NCI-H2081 (cell line): ENCODE data around the gene SPIC.
A peak's percentile ranks its signal among the peaks of the same experiment; 100 is the strongest.
"Not testable (repeated sequence)": the region's sequence is repeated elsewhere in the genome, so short reads cannot be mapped to it uniquely, and the experiment has no call there.

Source experiments
- DNase-seq, 2 experiments: peaks; one replicate each; lab custom pipeline; 2025; lab: John Stamatoyannopoulos, UW

The SPIC gene

DNA sequence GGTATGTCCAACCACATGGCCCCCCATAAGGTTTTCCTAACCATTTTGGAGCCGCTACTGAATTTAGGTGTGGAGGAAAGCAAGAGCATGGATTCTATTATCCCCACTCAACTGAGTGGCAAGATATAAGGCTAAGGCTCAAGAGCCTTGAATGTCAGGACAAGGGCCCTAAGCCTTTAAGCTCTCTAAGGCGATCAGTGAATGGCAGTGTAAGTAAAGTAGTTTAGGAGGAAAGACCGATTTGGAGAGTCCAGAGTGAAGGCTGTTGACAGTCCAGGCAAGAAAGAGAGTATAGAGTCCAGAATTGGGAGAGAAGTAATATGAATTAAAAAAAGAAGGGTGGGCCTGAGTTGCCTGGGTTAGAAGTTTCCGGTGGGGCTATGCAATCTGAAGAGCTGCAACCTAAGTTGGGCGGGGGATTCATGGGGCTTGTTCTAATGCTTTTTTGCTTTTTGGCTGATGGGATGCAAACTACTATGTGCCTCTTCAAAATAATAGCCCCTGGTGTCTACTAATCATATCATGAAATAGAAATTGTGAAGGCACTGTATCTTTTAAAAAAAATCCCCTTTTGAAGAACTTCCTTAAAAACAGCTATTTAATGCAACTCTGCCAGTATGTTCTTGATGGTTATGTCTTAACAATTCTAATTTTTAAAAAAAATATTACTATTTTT is at the start of gene SPIC:
Gene SPIC, plus strand, starts transcription at position 626 of the 676 bp plus-strand sequence. CDS start 1,569 bp downstream, outside the sequence.
- DNase-seq = no peak

DNA sequence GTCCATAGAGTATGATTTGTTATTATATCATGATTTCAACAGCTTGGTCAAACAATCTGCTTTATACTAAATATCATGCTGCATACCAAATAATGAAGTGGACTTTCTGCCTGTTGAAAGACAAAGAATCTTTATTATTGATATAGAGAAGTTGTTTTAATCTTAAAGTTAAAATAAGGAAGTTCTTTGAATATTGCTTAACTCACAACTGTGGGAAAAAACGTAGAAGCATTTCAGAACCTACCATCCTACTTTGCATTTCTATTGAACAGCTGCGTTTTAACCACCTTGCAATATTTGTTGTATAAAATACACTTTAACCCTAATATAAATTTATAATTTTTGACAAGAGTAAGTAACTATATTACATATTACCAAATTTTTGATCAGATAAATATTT is 44.7 kb upstream of the SPIC start:
- DNase-seq = no peak

DNA sequence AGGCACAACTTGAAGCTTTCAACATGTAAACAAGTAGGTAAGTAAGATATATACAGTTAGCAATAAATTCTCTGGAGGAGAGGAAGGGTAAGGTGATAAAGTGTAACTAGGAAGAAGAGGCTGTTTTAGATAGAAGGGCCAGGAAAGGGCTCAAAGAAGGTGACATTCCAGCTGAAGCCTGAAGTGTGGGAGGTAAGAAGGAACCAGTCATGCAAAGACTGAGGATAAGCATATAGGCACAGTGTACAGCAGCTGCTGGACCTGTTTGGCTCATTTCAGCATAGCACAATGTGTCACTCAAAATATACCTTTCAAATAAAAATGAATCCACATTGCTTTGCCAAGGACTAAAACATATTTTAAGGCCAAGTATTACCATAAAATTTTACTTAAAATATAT is 39.0 kb upstream of the SPIC start:
- DNase-seq = no peak

DNA sequence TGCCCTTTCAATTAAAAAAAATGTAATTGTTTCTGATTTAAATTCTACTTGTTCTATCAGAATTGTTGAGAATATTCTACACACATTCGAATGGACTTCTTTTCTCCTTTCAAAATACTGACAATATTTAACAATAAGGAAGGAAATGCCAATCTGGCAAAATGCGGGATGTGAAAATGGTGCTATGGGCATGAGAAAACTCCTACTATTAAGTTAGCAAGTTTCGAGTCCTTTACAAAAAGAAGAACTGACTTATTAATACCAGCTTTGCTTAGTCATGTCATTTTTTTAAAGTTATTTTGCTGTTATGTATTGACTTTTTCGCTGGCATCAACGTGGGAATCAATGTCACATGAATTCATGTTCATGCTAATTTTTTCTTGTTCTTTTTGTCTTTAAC is 35.9 kb upstream of the SPIC start:
- DNase-seq = no peak

- DNase-seq = no peak
Measured at GRCh38 chr12:101441461-101442224, 33.5 kb upstream of the SPIC start.

- no peak for DNase-seq
Measured at GRCh38 chr12:101455685-101456084, 19.5 kb upstream of the SPIC start.

DNA sequence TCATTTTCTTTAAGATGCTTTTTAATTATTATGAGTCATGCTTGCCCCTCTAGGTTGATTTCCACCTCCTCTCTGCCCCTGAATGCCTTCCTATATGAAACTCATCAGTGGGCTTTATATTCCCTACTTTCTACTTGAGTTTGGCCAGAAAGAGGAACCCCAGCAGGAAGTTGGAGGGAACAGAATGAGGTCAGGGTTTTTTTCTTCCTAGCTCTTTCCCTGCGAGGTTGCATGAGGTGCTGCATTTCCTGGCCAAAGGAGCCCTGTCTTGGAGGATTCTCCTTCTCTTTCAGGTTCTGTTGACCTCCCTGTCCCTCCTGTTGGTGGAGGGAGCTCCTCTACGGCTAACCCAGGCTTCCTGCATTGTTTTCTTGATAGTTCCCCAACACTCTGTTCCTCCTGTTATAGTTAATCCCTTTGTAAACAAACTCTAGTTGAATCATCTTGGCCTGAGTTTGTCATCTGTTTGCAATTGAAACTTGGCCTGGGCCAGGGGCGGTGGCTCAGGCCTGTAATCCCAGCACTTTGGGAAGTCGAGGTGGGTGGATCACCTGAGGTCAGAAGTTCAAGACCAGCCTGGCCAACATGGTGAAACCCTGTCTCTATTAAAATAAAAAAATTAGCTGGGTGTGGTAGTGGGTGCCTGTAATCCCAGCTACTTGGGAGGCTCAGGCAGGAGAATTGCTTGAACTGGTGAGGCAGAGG is 15.3 kb upstream of the SPIC start:
- no peak for DNase-seq

DNA sequence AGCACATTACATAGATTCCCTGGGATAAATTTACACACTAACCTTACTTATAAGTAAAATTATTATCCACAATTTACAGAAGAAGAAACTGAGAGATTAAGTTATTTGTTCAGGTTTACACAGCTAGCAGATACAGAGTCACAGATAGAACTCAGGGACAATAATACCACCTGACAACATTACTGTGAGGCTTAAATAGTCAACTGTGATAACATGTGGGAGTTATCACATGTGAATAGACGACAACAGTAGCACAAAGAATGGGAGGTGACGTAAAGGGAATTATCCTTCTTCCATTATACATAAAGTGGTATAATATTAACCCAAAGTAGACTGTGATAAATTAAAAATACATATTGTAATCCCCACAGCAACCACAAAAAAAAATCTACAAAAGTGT is 6.2 kb upstream of the SPIC start:
- DNase-seq = no peak

DNA sequence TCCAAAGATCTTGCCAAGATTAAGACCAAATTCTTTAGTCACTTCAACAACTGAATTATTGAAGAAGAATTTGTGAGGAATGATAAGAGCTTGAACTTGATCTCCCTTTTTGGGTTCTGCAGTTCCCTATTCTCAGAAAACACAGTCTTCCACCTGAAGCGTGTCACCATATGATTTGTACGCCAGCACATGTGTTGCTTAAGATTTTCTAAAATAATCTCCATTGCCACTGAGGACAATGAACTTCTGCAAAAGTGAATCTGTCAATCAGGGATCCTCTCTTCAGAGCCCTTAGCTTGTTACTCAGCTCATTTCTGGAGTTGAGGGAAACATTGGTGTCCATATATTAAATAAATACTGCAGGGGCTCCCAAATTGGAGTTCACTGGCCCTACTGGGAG is 4.2 kb upstream of the SPIC start:
- no peak for DNase-seq

GRCh38 chr12:101471878-101472277 is 3.3 kb upstream of the SPIC start:
- not testable (repeated sequence) for DNase-seq

- DNase-seq = no peak
Measured at GRCh38 chr12:101474248-101474647, 888 bp upstream of the SPIC start.

DNA sequence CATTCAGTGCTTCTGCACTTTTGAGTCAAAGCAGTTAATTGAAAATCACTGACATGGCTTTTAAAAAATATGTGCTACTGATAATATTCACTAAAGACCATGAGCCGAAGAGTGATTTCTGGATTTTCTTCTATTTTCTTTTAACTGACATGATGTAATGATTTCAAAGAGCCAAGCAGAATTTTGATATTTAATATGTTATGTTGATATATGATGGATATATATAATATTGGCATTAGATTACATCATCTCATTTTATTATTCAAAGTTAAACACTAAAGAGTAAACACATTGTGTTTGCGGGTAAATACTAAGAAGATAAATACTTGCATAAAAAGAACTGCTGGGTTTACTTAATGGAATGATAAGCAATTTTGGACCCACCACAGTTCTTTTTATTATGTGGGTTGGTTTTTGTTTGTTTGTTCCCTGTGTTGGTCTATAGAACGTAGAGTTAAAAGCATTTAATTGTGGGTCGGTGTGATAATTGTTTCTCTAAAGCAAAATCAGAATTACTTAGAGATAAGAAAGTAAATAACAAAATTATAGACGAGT is 692 bp downstream of the SPIC start:
- DNase-seq = peak; percentile 20 to 61

- DNase-seq = no peak
Measured at GRCh38 chr12:101480849-101481248, 5.7 kb downstream of the SPIC start.

GRCh38 chr12:101485021-101485420 is 9.9 kb downstream of the SPIC start:
- no peak for DNase-seq

DNA sequence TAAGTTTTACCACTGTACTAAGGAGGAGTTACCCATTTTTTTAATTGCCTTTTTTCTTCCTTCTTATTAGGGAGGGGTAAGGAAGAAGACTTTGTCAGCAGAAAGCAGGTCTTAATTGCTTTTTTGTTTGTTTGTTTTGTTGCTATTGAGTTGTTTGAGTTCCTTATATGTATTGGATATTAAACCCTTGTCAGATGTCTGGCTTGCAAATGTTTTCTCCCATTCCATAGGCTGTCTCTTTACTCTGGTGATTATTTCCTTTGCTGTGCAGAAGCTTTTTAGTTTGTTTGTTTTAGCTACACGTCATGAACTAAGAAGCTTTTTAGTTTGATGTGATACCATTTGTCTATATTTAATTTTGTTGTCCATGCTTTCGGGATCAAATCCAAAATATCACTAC is 13.3 kb downstream of the SPIC start:
- no peak for DNase-seq

GRCh38 chr12:101490286-101490920 is 15.3 kb downstream of the SPIC start:
- peak; percentile 48 to 62 for DNase-seq

- no peak for DNase-seq
Measured at GRCh38 chr12:101491329-101491728, 16.2 kb downstream of the SPIC start.

GRCh38 chr12:101493556-101493955 is 18.4 kb downstream of the SPIC start:
- no peak for DNase-seq

DNA sequence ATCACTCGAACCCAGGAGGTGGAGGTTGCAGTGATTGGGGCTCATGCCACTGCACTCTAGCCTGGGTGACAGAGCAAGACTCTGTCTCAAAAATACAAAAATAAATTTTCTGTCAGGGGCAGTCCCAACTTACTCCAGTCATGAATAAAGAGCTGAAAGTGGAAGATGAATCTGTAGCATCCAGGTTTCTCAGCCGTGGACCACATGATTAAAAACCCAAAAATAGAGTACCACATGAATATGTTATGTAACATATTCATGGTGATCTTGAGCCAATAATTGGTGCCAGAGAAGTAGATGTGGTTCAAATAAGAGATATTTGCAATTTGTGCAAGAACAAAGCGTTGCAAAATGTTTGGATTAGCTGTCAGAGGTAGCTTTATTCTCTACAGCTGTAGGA is 23.1 kb downstream of the SPIC start:
- no peak for DNase-seq

DNA sequence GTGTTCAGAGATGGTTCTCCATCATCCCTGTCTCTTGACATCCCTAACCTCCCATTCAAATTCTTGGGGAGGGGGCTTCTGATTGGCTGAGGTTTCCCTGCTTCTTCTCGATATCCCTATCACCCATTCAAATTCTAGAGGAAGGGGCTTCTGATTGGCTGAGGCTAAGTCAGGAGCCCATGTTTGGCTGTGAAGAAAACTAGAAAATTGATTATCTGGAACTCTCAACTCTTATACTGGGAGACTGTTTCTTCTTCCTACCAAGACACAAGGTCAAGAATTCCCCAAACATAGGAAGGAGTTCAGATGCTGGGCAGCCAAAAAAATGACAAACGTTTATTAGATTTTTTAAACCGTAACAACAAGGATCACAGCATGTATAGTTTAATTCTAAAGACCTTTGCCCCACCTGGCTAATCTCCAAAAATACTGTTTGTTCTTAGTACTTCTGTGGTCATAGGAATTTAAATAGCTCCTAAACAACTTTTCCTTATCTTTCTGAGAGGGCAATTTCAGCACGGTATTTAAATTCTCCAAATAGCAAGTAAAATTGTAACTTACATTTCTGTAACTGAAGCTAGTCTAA is 26.4 kb downstream of the SPIC start:
- DNase-seq = no peak

DNA sequence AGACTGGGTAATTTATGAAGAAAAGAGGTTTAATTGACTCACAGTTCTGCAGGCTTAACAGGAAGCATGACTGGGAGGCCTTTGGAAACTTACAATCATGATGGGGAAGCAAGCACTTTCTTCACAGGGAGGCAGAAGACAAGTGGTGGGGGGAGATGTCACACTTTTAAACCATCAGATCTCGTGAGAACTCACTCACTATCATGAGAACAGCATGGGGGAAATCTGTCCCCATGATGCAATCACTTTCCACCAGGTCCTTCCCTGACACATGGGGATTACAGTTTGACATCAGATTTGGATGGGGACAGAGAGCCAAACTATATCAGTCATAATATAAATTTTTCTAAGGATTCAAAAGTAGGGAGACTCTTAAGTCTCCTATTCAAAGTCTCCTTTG is 46.0 kb downstream of the SPIC start:
- DNase-seq = no peak

DNA sequence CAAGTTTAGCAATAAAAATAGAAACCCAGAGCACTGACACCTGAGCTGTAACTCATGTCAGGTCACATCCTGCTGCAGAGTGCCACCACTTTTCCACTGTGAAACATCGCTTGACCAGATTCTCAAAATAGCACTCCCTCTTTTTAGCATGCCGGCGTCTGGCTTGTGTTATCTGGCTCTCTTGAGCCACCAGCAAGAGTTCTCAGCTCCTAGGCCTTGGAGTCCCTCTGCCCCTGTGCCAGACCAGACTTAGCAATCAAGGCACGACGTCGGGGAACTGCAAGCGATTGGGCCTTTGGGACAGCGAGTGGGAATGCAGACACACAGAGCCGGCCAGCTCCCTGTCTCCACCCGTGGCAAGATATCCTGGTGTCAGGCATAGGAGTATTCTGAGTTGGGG is 52.5 kb downstream of the SPIC start:
- DNase-seq = no peak
